HEK293 (cell line): ENCODE data around the gene BDH1.

Experiments used
- CTCF ChIA-PET: fragments of 350-600 bp; formaldehyde crosslinking; extraction: SDS; loops from one replicate; lab custom pipeline; 2021; ENCODE audit warnings: antibody characterized with exemption; lab: Yijun Ruan, JAX
- POLR2A ChIA-PET: fragments of 300-600 bp; formaldehyde crosslinking; extraction: SDS; loops from one replicate; lab custom pipeline; 2020; ENCODE audit warnings: antibody characterized with exemption, inconsistent platforms; lab: Yijun Ruan, JAX
- H3K27ac ChIP-seq: fragments of 200-500 bp; sonication (Bioruptor generic); 2 replicates; pipeline ENCODE4 v1.5.1; 2014; ENCODE audit warnings: low read depth, low read length, control low read depth, inconsistent platforms; ENCODE audit errors: extremely low read depth
- H3K36me3 ChIP-seq, 2 experiments: fragments of 200-500 bp in 1 of 2; sonication (Bioruptor generic) in 1 of 2; 1 replicate in 1 of 2; 2 replicates in 1 of 2; pipeline ENCODE4 v1.5.1; 2014 to 2017; ENCODE audit warnings: inconsistent platforms in 2 of 2, low read length in 2 of 2; ENCODE audit not compliant: control insufficient read depth in 2 of 2, insufficient read depth in 1 of 2
- H3K4me1 ChIP-seq: fragments of 200-500 bp; sonication (Bioruptor generic); 2 replicates; pipeline ENCODE4 v1.5.1; 2014; ENCODE audit warnings: mild to moderate bottlenecking, low read length, inconsistent platforms; ENCODE audit not compliant: control insufficient read depth, insufficient read depth
- H3K4me3 ChIP-seq: 2 replicates; pipeline ENCODE4 v1.5.1; 2011; ENCODE audit warnings: low read depth, mild to moderate bottlenecking, control low read depth, low read length, moderate library complexity
- H3K9me3 ChIP-seq: fragments of 200-500 bp; sonication (Bioruptor generic); 2 replicates; pipeline ENCODE4 v1.5.1; 2014; ENCODE audit warnings: low read depth, low read length, inconsistent platforms; ENCODE audit not compliant: control insufficient read depth, insufficient read depth
- FEZF1 ChIP-seq: fragments of 450-650 bp; formaldehyde crosslinking; IDR thresholded peaks from 2 replicates; pipeline ENCODE4 v1.5.1; 2016; ENCODE audit warnings: missing biosample characterization, missing genetic modification characterization
- GLI4 ChIP-seq: fragments of 450-650 bp; formaldehyde crosslinking; IDR thresholded peaks from 2 replicates; pipeline ENCODE4 v1.5.1; 2016; ENCODE audit warnings: missing biosample characterization, missing genetic modification characterization
- GLIS1 ChIP-seq: fragments of 450-650 bp; formaldehyde crosslinking; IDR thresholded peaks from 2 replicates; pipeline ENCODE4 v1.5.1; 2016; ENCODE audit warnings: missing biosample characterization, missing genetic modification characterization
- KLF7 ChIP-seq: fragments of 450-650 bp; formaldehyde crosslinking; IDR thresholded peaks from 2 replicates; pipeline ENCODE4 v1.5.1; 2016; ENCODE audit warnings: missing biosample characterization, missing genetic modification characterization, borderline replicate concordance
- MZF1 ChIP-seq: fragments of 450-650 bp; formaldehyde crosslinking; IDR thresholded peaks from 2 replicates; pipeline ENCODE4 v1.5.1; 2017; ENCODE audit warnings: missing biosample characterization, missing genetic modification characterization, borderline replicate concordance
- SALL2 ChIP-seq: fragments of 450-650 bp; formaldehyde crosslinking; IDR thresholded peaks from 2 replicates; pipeline ENCODE4 v1.5.0; 2017; ENCODE audit warnings: missing biosample characterization, mild to moderate bottlenecking, missing genetic modification characterization, borderline replicate concordance
- SCRT1 ChIP-seq: fragments of 450-650 bp; formaldehyde crosslinking; IDR thresholded peaks from 2 replicates; pipeline ENCODE4 v1.5.1; 2016; ENCODE audit warnings: missing biosample characterization, missing genetic modification characterization, borderline replicate concordance
- SP2 ChIP-seq: fragments of 450-650 bp; formaldehyde crosslinking; IDR thresholded peaks from 2 replicates; pipeline ENCODE4 v1.5.1; 2016; ENCODE audit warnings: missing biosample characterization, missing genetic modification characterization
- ZBTB11 ChIP-seq: fragments of 450-650 bp; formaldehyde crosslinking; conservative IDR thresholded peaks from 2 replicates; pipeline ENCODE4 v1.5.1; 2016; ENCODE audit warnings: low read depth, missing biosample characterization, missing genetic modification characterization
- ZBTB26 ChIP-seq: fragments of 450-650 bp; formaldehyde crosslinking; optimal IDR thresholded peaks from 2 replicates; pipeline ENCODE3; 2016; ENCODE audit warnings: missing biosample characterization, mild to moderate bottlenecking, missing genetic modification characterization
- ZBTB6 ChIP-seq: fragments of 450-650 bp; formaldehyde crosslinking; IDR thresholded peaks from 2 replicates; pipeline ENCODE4 v1.5.1; 2017; ENCODE audit warnings: missing biosample characterization, missing genetic modification characterization
- ZEB2 ChIP-seq: fragments of 450-650 bp; formaldehyde crosslinking; IDR thresholded peaks from 2 replicates; pipeline ENCODE4 v1.5.1; 2016; ENCODE audit warnings: missing biosample characterization, missing genetic modification characterization
- ZFP37 ChIP-seq: fragments of 450-650 bp; formaldehyde crosslinking; IDR thresholded peaks from 2 replicates; pipeline ENCODE4 v1.5.1; 2016; ENCODE audit warnings: missing biosample characterization, missing genetic modification characterization
- ZIC2 ChIP-seq: fragments of 450-650 bp; formaldehyde crosslinking; IDR thresholded peaks from 2 replicates; pipeline ENCODE4 v1.5.1; 2016; ENCODE audit warnings: missing biosample characterization, missing genetic modification characterization
- ZNF140 ChIP-seq: fragments of 450-650 bp; formaldehyde crosslinking; IDR thresholded peaks from 2 replicates; pipeline ENCODE4 v1.5.1; 2016; ENCODE audit warnings: missing biosample characterization, missing genetic modification characterization
- ZNF169 ChIP-seq: fragments of 450-650 bp; formaldehyde crosslinking; IDR thresholded peaks from 2 replicates; pipeline ENCODE4 v1.5.1; 2016; ENCODE audit warnings: missing biosample characterization, missing genetic modification characterization
- ZNF18 ChIP-seq: fragments of 450-650 bp; formaldehyde crosslinking; IDR thresholded peaks from 2 replicates; pipeline ENCODE4 v1.5.1; 2016; ENCODE audit warnings: missing biosample characterization, missing genetic modification characterization
- ZNF211 ChIP-seq: fragments of 450-650 bp; formaldehyde crosslinking; IDR thresholded peaks from 2 replicates; pipeline ENCODE4 v1.5.1; 2016; ENCODE audit warnings: low read depth, missing biosample characterization, missing genetic modification characterization
- ZNF223 ChIP-seq: fragments of 450-650 bp; formaldehyde crosslinking; IDR thresholded peaks from 2 replicates; pipeline ENCODE4 v1.5.1; 2016; ENCODE audit warnings: missing biosample characterization, missing genetic modification characterization
- ZNF24 ChIP-seq: fragments of 450-650 bp; formaldehyde crosslinking; IDR thresholded peaks from 2 replicates; pipeline ENCODE4 v1.5.1; 2016; ENCODE audit warnings: missing biosample characterization, missing genetic modification characterization
- ZNF423 ChIP-seq: fragments of 450-650 bp; formaldehyde crosslinking; IDR thresholded peaks from 2 replicates; pipeline ENCODE4 v1.5.1; 2016; ENCODE audit warnings: missing biosample characterization, missing genetic modification characterization
- ZNF626 ChIP-seq: fragments of 450-650 bp; sonication (Bioruptor Pico); formaldehyde crosslinking; IDR thresholded peaks from 2 replicates; pipeline ENCODE4 v1.5.1; 2018; ENCODE audit warnings: missing biosample characterization, missing genetic modification characterization, inconsistent platforms
- ZNF629 ChIP-seq: fragments of 450-650 bp; formaldehyde crosslinking; IDR thresholded peaks from 2 replicates; pipeline ENCODE4 v1.5.1; 2017; ENCODE audit warnings: missing biosample characterization, missing genetic modification characterization
- ZNF707 ChIP-seq: fragments of 450-650 bp; formaldehyde crosslinking; IDR thresholded peaks from 2 replicates; pipeline ENCODE4 v1.5.1; 2016; ENCODE audit warnings: missing biosample characterization, missing genetic modification characterization
- ZNF792 ChIP-seq: fragments of 450-650 bp; formaldehyde crosslinking; IDR thresholded peaks from 2 replicates; pipeline ENCODE4 v1.5.1; 2016; ENCODE audit warnings: missing biosample characterization, missing genetic modification characterization
- ZSCAN16 ChIP-seq: fragments of 450-650 bp; formaldehyde crosslinking; IDR thresholded peaks from 2 replicates; pipeline ENCODE4 v1.5.1; 2016; ENCODE audit warnings: missing biosample characterization, missing genetic modification characterization

BDH1 gene

GRCh38 chr3:197564097-197564843, 8.5 kb upstream of the BDH1 start (continued):
- no peak for TF ChIP-seq ZBTB11
- TF ChIP-seq ZNF626 = 0 out of 2 replicates have a peak, but pooled peaks have one; percentile 55
- TF ChIP-seq, all 188 proteins: peak for 4

- ChIA-PET CTCF (interaction anchor here (1.0 kb wide), 1 partner anchor 37 kb away, joined by 8 read pairs; no protein-coding TSS in a partner anchor), POLR2A (no interaction called here)
- no peaks in the 10 kb centered on the region for H3K9me3 ChIP-seq
- H3K4me1 ChIP-seq = no peaks in the 10 kb centered on the region
- TF ChIP-seq ZFP37 (tag by site-specific recombination) (no peak), ZNF223 (tag by site-specific recombination) (no peak), SP2 (tag by site-specific recombination) (no peak), ZNF24 (tag by site-specific recombination) (no peak), ZBTB26 (tag by site-specific recombination) (no peak), ZIC2 (no peak), ZNF629 (tag by site-specific recombination) (no peak), KLF7 (no peak), ZSCAN16 (tag by site-specific recombination) (no peak), ZNF707 (tag by site-specific recombination) (no peak)
- no peak overlapping the region for H3K27ac ChIP-seq
- H3K4me3 ChIP-seq = no peak overlapping the region
- no peaks in the 10 kb centered on the region for H3K36me3 ChIP-seq
These were observed 6.9 kb upstream of the BDH1 start for GRCh38 chr3:197562398-197563251.

- POLR2A ChIA-PET = no interaction called here
- Histone ChIP-seq H3K9me3 (no peaks in the 10 kb centered on the region), H3K27ac (no peak overlapping the region), H3K36me3 (no peaks in the 10 kb centered on the region), H3K4me1 (no peaks in the 10 kb centered on the region), H3K4me3 (no peak overlapping the region)
- CTCF ChIA-PET = no interaction called here
- TF ChIP-seq ZNF169 (tag by site-specific recombination) (no peak), MZF1 (tag by site-specific recombination) (no peak), FEZF1 (tag by site-specific recombination) (no peak), ZFP37 (tag by site-specific recombination) (no peak), SALL2 (tag by site-specific recombination) (no peak), GLI4 (tag by site-specific recombination) (no peak), GLIS1 (no peak), ZNF423 (tag by site-specific recombination) (no peak), ZNF792 (tag by site-specific recombination) (no peak), ZBTB6 (tag by site-specific recombination) (no peak), SCRT1 (tag by site-specific recombination) (no peak), ZNF140 (tag by site-specific recombination) (no peak), KLF7 (no peak), ZNF211 (tag by site-specific recombination) (no peak), ZNF18 (no peak), ZEB2 (tag by site-specific recombination) (no peak)
These were observed 6.2 kb upstream of the BDH1 start for GRCh38 chr3:197561926-197562325.
